GM19238 (cell line): ENCODE results near the gene P2RY8.
"Not testable (repeated sequence)": the region's sequence is repeated elsewhere in the genome, so short reads cannot be mapped to it uniquely, and the experiment has no call there.

Experiments
- DNase-seq: peaks from one replicate; pipeline ENCODE4 v3.0.0; 2011; ENCODE audit warnings: low spot score; ENCODE audit not compliant: insufficient read length

Gene P2RY8

DNA sequence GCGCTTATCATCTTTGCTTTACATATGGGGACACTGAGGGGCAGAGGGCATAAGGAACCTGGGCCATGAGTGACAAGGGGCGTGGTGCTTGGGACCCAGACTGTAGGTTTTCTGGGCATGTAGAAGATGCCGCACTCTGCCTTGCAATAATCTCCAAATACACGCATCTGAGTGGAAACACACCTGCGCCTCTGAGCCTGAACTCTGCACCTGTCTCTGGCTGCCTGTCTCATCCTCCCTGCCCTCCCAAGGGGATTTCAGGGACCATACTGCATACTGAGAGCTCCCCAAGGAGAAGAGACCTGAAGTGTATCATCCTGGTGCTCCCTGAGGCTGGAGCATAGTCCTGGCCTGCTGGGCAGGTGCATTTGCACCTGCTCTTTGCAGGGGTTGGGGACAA is 49.6 kb downstream of the P2RY8 start:
- DNase-seq = no peak

GRCh38 chrX:1486749-1487361 is 50.1 kb downstream of the P2RY8 start:
- DNase-seq = no peak

DNA sequence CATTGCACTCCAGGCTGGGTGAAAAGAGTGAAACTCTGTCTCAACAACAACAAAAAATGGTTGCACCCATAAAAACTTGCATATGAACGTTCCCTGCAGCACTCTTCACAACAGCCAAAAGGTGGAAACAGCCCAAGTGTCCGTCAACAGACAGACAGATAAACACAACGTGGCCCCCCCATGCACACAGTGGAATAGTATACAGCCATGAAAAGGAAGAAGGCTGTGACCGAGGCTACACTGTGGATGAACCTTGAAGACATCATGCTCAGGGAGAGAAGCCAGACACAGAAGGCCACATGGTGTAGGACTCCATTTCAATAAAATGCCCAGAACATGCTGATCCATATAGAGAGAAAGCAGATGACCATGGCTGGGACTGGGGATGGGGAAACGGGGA is 50.8 kb downstream of the P2RY8 start:
- DNase-seq = no peak

- no peak for DNase-seq
Measured at GRCh38 chrX:1485033-1485432, 52.0 kb downstream of the P2RY8 start.

GRCh38 chrX:1484638-1485019 is 52.4 kb downstream of the P2RY8 start:
- DNase-seq = no peak

DNA sequence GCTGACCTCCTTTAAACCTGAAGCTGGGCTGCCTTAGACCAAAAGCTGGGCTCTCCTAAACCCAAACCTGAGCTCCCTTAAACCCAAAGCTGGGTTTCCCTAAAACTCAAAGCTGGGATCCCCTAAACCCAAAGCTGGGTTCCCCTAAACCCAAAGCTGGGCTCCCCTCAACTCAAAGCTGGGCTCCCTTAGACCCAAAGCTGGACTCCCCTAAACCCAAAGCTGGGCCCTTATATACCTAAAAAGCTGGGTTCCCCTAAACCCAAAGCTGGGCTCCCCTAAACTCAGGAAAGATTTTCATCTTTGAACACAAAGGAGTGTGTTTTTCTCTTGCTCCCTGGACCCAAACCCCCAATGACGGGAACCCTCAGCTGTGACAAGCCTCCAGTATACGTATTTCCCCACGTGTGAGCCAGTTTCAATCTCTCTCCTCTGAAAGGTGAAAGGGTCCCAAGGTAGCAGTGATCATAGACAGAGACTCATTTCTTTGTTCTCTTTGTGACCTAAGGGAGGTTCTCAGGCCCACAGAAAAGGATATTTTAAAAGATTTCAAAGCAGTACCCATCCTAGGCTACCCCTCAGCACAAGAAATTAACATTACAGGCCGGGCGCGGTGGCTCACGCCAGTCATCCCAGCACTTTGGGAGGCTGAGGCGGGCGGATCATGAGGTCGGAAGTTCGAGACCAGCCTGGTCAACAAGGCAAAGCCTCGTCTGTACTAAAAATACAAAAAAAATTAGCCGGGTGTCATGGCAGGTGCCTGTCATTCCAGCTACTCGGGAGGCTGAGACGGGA is 52.9 kb downstream of the P2RY8 start:
- no peak for DNase-seq

GRCh38 chrX:1482530-1482928 is 54.5 kb downstream of the P2RY8 start:
- not testable (repeated sequence) for DNase-seq

GRCh38 chrX:1481636-1482529 is 55.1 kb downstream of the P2RY8 start:
- DNase-seq = peak; percentile 46

- DNase-seq = no peak
Measured at GRCh38 chrX:1480082-1480785, 56.8 kb downstream of the P2RY8 start.

DNA sequence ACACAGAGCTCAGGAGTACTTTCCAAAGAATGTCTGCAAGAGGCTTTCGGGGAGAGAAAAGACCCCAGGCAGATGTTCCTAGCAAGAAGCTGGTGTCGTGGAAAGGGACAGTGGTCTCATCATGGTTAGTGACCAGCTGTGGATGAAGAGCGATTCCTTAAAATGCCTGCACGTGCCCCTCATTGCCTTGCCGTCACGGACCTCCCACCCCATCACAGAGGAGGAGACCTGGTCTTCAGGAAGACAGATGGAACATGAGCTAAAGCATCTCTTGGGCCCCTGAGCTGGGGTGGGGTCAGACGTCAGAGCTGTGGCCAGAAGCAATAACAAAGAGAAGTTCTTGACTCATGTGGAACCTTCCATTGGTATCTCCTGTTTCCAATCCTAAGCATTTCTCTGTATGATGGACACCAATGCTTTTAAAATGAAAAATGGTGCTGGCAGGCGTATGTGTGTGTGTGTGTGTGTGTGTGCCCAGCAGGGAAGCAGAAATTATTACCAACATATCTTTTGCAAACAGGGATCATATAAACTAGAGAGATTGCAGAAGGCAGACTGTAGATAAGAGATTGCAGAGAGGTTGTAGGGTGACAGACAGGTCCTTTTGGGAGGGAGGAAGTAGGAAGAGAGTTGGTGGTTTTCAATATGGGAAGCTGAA is 59.1 kb downstream of the P2RY8 start:
- no peak for DNase-seq

DNA sequence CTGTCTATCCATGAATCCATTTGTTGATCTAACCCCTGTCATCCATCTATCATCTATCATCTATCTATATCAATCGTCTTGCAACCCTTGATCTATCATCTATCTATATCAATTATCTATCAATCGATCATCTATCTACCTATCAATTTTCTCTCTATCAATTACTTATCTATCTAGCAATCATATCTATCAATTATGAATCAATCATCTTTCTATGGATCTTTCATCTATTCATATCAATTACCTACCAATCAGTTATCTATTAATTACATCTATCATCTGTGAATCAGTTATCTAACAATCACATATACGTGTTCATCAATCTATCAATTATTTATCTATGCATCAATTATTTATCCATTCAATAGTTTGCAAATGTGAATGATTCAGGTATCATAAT is 59.8 kb downstream of the P2RY8 start:
- DNase-seq = no peak

- DNase-seq = no peak
Measured at GRCh38 chrX:1476682-1477081, 60.3 kb downstream of the P2RY8 start.

GRCh38 chrX:1475881-1476280 is 61.1 kb downstream of the P2RY8 start:
- no peak for DNase-seq

GRCh38 chrX:1475481-1475880 is 61.5 kb downstream of the P2RY8 start:
- DNase-seq = no peak

DNA sequence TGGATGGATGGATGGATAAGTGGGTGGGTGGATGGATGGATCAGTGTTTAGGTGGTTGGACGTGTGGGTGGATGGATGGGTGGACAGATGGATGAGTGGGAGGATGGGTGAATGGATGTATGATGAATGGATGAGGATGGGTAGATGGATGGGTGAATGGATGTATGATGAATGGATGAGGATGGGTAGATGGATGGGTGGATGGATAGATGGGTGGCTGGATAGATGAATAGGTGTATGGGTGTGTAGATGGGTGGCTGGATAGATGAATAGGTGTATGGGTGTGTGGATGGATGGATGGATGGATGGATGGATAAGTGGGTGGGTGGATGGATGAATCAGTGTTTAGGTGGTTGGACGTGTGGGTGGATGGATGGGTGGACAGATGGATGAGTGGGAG is 62.4 kb downstream of the P2RY8 start:
- DNase-seq = not testable (repeated sequence)

- DNase-seq = no peak
Measured at GRCh38 chrX:1472975-1473374, 64.0 kb downstream of the P2RY8 start.

DNA sequence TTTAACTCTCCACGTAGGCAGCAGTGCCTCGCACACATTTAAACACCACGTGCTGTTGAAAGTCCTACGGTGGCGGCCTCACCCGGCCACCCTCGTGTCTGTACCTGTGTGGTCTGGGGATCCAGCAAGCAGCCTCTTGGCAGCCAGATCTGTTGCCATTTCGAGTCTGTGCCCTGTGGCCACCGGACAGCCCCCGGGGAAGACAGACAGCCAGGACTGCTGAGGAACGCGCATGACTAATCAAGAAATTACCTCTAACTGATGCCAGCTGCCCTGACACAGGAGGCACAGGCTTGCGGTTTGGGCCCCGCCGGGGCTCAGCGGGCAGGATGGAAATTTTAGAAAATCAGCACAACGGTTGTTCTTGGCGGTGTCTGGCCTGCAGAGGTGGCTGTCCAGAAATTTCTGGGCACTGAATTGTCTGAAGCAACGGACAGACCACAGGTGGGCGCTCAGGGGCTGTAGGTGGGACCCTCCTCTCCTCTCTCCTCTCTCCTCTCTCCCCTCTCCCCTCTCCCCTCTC is 68.7 kb downstream of the P2RY8 start:
- peak; percentile 59 for DNase-seq

DNA sequence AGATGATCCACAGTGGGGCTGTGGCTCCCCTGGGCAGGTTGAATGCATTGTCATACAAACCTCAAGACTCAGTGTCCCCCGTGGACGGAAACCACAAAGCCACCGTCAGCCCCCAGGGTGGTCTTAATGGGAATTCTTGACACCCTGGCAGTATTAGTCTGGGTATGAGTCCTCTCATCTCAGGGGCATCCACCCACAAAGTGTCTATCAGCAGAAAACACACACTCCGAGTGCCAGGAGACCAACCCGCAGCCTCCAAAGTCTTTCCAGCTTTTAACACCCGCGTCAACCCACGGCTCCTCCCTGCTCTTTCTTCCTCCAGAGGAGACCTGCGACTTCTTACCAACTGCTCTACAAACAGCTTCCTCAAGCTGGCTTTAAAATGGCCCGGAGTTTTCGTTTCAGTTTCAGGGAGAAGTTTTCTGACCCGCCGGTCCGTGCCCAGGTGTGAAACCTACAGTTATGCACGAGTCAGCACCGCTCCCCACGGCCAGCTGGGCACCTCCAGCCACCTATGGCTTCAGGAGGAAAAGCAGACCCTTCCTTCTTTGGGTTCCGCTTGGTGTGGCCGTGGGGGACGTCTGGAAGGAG is 69.9 kb downstream of the P2RY8 start:
- peak; percentile 69 for DNase-seq

DNA sequence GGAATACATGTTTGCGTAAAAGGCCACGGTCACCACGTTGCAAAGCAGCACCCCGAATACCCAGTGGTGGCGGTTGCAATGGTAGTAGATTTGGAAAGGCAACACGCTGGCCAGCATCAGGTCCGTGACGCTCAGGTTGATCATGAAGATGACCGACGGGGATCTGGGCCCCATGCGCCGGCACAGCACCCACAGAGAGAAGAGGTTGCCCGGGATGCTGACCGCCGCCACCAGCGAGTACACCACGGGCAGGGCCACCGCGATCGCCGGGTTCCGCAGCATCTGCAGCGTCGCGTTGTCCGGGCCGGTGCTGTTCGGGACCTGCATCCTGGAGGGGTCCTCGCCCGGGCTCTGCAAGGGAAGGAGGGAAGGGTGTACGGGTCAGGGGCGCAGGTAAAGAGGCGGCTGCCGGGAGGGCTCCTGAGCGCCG is 70.7 kb downstream of the P2RY8 start:
- DNase-seq = no peak
